Measurements from ENCODE around the gene EIF3D. TPM values are rescaled to one million over a fixed set of nuclear protein-coding genes. Genes with fewer than 3 reads are reported as not detected.

The EIF3D gene
- total and polyA plus RNA-seq, 2 experiments from 2014 or later = 148 to 381 TPM

DNA sequence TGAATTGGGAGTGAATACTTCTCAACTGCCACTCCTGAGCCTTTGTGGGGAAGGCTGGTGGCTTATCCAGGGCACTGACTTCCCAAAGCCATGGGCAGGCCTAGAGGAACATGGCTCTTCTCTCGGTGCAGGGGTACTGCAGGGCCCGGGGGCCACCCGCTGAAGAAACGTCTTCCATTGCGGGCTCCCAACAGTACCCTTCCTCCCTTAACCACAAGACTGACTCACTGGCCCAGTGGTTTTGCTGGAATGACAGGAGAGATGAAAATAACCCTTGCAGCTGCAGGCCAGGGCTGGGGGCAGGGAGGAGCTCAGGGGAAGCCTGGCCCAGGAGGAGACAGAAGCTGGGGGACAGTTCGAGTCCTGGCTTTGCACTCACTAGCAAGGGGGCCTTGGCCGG is 61.0 kb downstream of the EIF3D start:
- Mint-ChIP-seq H3K27me3 (ENCODE audit: insufficient read depth, low read depth, poor library complexity) (peaks cover 10% of the 10 kb centered on the region), H3K4me3 (no peak overlapping the region), H3K36me3 (ENCODE audit: low read depth) (no peaks in the 10 kb centered on the region; the same call in 2 of the 3 replicates), H3K9me3 (no peaks in the 10 kb centered on the region), H3K27ac (no peak overlapping the region), H3K4me1 (no peaks in the 10 kb centered on the region; the same call in 2 of the 3 replicates)
- Histone ChIP-seq H3K9me2 (ENCODE audit: insufficient read depth) (no peaks in the 10 kb centered on the region), H3K36me3 (ENCODE audit: insufficient read depth) (no peaks in the 10 kb centered on the region), H3K4me3 (no peak overlapping the region), H3K27ac (ENCODE audit: low read depth) (no peak overlapping the region), H3K4me1 (ENCODE audit: insufficient read depth) (no peaks in the 10 kb centered on the region), H3K27me3 (ENCODE audit: insufficient read depth) (no peaks in the 10 kb centered on the region), H3K4me2 (no peak overlapping the region), H3F3A (replicated peaks; ENCODE audit: low read depth) (no peaks in the 10 kb centered on the region), H4K20me1 (replicated peaks; ENCODE audit: insufficient read depth) (no peaks in the 10 kb centered on the region), H2AFZ (no peak overlapping the region), H3K79me2 (replicated peaks; ENCODE audit: insufficient read depth) (no peaks in the 10 kb centered on the region)
- ATAC-seq (no peak), DNase-seq (ENCODE audit: low spot score) (no peak)
- no peak for TF ChIP-seq STAT1 (IDR thresholded peaks at IDR 0.05; ENCODE audit: unreplicated experiment)
- TF ChIP-seq, protein P1, sequence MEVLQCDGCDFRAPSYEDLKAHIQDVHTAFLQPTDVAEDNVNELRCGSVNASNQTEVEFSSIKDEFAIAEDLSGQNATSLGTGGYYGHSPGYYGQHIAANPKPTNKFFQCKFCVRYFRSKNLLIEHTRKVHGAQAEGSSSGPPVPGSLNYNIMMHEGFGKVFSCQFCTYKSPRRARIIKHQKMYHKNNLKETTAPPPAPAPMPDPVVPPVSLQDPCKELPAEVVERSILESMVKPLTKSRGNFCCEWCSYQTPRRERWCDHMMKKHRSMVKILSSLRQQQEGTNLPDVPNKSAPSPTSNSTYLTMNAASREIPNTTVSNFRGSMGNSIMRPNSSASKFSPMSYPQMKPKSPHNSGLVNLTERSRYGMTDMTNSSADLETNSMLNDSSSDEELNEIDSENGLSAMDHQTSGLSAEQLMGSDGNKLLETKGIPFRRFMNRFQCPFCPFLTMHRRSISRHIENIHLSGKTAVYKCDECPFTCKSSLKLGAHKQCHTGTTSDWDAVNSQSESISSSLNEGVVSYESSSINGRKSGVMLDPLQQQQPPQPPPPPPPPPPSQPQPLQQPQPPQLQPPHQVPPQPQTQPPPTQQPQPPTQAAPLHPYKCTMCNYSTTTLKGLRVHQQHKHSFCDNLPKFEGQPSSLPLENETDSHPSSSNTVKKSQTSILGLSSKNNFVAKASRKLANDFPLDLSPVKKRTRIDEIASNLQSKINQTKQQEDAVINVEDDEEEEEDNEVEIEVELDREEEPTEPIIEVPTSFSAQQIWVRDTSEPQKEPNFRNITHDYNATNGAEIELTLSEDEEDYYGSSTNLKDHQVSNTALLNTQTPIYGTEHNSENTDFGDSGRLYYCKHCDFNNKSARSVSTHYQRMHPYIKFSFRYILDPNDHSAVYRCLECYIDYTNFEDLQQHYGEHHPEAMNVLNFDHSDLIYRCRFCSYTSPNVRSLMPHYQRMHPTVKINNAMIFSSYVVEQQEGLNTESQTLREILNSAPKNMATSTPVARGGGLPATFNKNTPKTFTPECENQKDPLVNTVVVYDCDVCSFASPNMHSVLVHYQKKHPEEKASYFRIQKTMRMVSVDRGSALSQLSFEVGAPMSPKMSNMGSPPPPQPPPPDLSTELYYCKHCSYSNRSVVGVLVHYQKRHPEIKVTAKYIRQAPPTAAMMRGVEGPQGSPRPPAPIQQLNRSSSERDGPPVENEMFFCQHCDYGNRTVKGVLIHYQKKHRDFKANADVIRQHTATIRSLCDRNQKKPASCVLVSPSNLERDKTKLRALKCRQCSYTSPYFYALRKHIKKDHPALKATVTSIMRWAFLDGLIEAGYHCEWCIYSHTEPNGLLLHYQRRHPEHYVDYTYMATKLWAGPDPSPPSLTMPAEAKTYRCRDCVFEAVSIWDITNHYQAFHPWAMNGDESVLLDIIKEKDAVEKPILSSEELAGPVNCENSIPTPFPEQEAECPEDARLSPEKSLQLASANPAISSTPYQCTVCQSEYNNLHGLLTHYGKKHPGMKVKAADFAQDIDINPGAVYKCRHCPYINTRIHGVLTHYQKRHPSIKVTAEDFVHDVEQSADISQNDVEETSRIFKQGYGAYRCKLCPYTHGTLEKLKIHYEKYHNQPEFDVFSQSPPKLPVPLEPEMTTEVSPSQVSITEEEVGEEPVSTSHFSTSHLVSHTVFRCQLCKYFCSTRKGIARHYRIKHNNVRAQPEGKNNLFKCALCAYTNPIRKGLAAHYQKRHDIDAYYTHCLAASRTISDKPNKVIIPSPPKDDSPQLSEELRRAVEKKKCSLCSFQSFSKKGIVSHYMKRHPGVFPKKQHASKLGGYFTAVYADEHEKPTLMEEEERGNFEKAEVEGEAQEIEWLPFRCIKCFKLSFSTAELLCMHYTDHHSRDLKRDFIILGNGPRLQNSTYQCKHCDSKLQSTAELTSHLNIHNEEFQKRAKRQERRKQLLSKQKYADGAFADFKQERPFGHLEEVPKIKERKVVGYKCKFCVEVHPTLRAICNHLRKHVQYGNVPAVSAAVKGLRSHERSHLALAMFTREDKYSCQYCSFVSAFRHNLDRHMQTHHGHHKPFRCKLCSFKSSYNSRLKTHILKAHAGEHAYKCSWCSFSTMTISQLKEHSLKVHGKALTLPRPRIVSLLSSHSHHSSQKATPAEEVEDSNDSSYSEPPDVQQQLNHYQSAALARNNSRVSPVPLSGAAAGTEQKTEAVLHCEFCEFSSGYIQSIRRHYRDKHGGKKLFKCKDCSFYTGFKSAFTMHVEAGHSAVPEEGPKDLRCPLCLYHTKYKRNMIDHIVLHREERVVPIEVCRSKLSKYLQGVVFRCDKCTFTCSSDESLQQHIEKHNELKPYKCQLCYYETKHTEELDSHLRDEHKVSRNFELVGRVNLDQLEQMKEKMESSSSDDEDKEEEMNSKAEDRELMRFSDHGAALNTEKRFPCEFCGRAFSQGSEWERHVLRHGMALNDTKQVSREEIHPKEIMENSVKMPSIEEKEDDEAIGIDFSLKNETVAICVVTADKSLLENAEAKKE (CRISPR knock-in tag; IDR thresholded peaks at IDR 0.05) = no peak
- no peak for TF ChIP-seq JUNB (IDR thresholded peaks at IDR 0.05; ENCODE audit: unreplicated experiment)
- no peak for TF ChIP-seq EZH2 (IDR thresholded peaks at IDR 0.05; ENCODE audit: low read depth, unreplicated experiment)
- TF ChIP-seq, protein P2, sequence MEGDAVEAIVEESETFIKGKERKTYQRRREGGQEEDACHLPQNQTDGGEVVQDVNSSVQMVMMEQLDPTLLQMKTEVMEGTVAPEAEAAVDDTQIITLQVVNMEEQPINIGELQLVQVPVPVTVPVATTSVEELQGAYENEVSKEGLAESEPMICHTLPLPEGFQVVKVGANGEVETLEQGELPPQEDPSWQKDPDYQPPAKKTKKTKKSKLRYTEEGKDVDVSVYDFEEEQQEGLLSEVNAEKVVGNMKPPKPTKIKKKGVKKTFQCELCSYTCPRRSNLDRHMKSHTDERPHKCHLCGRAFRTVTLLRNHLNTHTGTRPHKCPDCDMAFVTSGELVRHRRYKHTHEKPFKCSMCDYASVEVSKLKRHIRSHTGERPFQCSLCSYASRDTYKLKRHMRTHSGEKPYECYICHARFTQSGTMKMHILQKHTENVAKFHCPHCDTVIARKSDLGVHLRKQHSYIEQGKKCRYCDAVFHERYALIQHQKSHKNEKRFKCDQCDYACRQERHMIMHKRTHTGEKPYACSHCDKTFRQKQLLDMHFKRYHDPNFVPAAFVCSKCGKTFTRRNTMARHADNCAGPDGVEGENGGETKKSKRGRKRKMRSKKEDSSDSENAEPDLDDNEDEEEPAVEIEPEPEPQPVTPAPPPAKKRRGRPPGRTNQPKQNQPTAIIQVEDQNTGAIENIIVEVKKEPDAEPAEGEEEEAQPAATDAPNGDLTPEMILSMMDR (conservative IDR thresholded peaks at IDR 0.05; ENCODE audit: low read depth in 2 of 2) = no peak
- TF ChIP-seq, protein P3, sequence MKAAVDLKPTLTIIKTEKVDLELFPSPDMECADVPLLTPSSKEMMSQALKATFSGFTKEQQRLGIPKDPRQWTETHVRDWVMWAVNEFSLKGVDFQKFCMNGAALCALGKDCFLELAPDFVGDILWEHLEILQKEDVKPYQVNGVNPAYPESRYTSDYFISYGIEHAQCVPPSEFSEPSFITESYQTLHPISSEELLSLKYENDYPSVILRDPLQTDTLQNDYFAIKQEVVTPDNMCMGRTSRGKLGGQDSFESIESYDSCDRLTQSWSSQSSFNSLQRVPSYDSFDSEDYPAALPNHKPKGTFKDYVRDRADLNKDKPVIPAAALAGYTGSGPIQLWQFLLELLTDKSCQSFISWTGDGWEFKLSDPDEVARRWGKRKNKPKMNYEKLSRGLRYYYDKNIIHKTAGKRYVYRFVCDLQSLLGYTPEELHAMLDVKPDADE (IDR thresholded peaks at IDR 0.05) = no peak
- TF ChIP-seq, protein P4, sequence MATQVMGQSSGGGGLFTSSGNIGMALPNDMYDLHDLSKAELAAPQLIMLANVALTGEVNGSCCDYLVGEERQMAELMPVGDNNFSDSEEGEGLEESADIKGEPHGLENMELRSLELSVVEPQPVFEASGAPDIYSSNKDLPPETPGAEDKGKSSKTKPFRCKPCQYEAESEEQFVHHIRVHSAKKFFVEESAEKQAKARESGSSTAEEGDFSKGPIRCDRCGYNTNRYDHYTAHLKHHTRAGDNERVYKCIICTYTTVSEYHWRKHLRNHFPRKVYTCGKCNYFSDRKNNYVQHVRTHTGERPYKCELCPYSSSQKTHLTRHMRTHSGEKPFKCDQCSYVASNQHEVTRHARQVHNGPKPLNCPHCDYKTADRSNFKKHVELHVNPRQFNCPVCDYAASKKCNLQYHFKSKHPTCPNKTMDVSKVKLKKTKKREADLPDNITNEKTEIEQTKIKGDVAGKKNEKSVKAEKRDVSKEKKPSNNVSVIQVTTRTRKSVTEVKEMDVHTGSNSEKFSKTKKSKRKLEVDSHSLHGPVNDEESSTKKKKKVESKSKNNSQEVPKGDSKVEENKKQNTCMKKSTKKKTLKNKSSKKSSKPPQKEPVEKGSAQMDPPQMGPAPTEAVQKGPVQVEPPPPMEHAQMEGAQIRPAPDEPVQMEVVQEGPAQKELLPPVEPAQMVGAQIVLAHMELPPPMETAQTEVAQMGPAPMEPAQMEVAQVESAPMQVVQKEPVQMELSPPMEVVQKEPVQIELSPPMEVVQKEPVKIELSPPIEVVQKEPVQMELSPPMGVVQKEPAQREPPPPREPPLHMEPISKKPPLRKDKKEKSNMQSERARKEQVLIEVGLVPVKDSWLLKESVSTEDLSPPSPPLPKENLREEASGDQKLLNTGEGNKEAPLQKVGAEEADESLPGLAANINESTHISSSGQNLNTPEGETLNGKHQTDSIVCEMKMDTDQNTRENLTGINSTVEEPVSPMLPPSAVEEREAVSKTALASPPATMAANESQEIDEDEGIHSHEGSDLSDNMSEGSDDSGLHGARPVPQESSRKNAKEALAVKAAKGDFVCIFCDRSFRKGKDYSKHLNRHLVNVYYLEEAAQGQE (IDR thresholded peaks at IDR 0.05; ENCODE audit: unreplicated experiment) = no peak
- TF ChIP-seq ZNF331 (CRISPR knock-in tag; IDR thresholded peaks at IDR 0.05; ENCODE audit: low read depth) = no peak
- TF ChIP-seq EZH2phosphoT487 (IDR thresholded peaks at IDR 0.05; ENCODE audit: unreplicated experiment) = no peak
- no peak for TF ChIP-seq CREB1 (CRISPR knock-in tag; IDR thresholded peaks at IDR 0.05; ENCODE audit: low read depth)
- no peak for TF ChIP-seq NANOG (IDR thresholded peaks at IDR 0.05; ENCODE audit: borderline replicate concordance)
- no peak for TF ChIP-seq POLR2AphosphoS5 (IDR thresholded peaks at IDR 0.05; ENCODE audit: low read depth)
- TF ChIP-seq ZNF114 (CRISPR knock-in tag; IDR thresholded peaks at IDR 0.05) = no peak

Data from GM23338 (cell line).